GM21619 (cell line): ENCODE results near the gene CYP8B1.

Source experiments
- ATAC-seq: cut with Tn5 transposase; IDR thresholded peaks from one replicate; pipeline ENCODE4 v1.9.1; 2021; ENCODE audit not compliant: unreplicated experiment

CYP8B1 gene, protein sequence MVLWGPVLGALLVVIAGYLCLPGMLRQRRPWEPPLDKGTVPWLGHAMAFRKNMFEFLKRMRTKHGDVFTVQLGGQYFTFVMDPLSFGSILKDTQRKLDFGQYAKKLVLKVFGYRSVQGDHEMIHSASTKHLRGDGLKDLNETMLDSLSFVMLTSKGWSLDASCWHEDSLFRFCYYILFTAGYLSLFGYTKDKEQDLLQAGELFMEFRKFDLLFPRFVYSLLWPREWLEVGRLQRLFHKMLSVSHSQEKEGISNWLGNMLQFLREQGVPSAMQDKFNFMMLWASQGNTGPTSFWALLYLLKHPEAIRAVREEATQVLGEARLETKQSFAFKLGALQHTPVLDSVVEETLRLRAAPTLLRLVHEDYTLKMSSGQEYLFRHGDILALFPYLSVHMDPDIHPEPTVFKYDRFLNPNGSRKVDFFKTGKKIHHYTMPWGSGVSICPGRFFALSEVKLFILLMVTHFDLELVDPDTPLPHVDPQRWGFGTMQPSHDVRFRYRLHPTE

DNA sequence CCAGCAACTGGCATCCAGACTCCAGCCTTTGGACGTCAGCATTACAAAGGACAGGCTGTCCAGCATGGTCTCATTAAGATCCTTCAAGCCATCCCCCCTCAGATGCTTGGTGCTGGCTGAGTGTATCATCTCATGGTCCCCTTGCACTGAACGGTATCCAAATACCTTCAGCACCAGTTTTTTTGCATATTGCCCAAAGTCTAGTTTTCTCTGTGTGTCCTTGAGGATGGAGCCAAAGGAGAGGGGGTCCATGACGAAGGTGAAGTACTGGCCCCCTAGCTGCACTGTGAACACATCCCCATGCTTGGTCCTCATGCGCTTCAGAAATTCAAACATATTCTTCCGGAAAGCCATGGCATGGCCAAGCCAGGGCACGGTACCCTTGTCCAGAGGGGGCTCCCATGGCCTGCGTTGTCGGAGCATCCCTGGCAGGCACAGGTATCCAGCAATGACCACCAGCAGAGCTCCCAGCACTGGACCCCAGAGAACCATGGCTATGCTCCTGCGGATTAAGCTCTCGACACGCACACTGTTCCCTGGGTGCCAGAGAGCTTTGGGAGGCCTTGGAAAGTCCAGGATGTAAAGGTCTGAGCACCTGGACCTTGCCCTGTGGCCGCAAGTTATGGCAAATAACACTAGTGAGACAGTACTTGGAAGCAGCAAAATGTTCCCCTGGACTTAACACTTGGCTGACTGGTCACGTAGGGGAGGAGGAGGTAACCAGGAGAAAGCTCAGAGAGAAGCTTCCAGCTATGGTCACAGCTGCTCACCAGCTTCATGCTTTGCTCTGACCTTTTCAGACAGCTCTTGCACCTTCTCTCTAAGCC, at the start of gene CYP8B1:
CYP8B1 (minus strand) TSS at position 555 of the 827 bp plus-strand sequence; CDS start at position 492, 63 bp downstream.
- no peak for ATAC-seq

DNA sequence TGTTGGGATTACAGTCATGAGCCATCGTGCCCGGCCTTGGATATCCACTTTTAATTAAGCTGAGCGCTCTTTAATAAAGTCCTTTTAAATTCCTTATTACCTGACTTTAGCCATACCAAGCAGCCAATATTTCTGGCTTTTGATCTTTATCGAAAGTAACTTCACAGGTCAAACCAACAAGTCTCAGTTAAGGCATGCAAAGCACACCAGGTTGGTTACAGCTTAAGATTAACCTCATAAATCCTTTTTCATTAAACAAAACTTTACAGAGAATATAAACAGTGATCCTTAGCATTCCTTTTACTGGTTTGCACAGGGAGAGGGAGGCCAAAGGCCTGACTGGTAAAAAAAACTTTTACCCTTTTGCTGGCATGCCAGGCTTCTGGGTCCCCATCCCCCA, 47.9 kb upstream of the CYP8B1 start:
- ATAC-seq = no peak

- no peak for ATAC-seq
Measured at GRCh38 chr3:42914771-42915515, 39.3 kb upstream of the CYP8B1 start.

- ATAC-seq = no peak
Measured at GRCh38 chr3:42911551-42911950, 35.9 kb upstream of the CYP8B1 start.

GRCh38 chr3:42908675-42909074, 33.0 kb upstream of the CYP8B1 start:
- no peak for ATAC-seq

DNA sequence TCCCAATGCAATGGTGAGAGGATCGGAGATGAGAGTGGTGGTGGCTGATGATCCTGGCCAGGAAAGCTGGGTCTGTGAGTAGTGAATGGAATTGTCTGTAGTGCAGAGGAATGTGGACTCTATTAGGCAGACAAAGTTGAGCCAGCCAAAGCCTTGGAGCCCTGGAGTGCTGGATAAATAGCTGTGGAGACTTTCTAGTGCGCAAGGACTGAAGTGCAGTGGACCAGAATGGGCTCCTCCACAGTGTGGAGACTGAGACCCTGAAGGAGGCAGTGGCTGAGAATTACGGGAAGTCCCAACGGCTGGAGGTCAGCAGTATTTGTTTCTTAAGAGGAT, 31.1 kb upstream of the CYP8B1 start:
- no peak for ATAC-seq

- ATAC-seq = no peak
Measured at GRCh38 chr3:42906070-42906847, 30.6 kb upstream of the CYP8B1 start, which contains the start of gene ZNF662. ZNF662 (plus strand) TSS chr3:42906142; CDS start chr3:42908115, 1,973 bp downstream.

GRCh38 chr3:42905740-42906069, 30.0 kb upstream of the CYP8B1 start:
- no peak for ATAC-seq

GRCh38 chr3:42904076-42904475, 28.4 kb upstream of the CYP8B1 start:
- ATAC-seq = no peak

DNA sequence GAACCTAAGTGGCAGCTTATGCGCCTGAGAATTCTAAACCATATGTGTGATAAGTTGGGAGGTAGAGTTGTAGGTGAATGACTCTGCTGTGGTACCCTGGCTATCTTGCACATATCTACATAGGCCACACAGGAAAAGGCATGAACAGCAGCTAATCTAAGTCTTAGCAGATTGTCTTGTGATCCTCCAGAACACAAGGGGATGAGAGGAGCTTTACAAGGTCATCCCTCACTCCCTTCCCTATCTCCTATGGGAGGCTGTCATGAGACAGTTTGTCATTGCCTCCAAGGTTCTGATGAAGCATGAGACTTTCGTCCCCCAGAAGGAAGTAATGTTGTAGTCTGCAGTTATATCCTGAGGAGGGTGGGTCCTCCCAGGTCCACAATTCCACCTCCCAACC, 26.6 kb upstream of the CYP8B1 start:
- no peak for ATAC-seq

DNA sequence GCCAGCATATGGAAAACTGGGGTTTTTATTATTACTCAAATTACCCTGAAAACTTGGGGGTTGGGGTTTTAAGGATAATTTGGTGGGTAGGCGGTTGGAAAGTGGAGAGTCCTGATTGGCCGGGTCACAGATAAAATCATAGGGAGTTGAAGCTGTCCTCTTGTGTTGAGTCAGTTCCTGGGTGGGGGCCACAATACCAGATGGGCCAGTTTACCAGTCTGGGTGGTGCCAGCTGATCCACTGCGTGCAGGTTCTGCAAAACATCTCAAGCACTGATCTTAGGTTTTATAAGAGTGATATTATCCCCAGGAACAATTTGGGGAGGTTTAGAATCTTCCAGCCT, 25.4 kb upstream of the CYP8B1 start:
- no peak for ATAC-seq

DNA sequence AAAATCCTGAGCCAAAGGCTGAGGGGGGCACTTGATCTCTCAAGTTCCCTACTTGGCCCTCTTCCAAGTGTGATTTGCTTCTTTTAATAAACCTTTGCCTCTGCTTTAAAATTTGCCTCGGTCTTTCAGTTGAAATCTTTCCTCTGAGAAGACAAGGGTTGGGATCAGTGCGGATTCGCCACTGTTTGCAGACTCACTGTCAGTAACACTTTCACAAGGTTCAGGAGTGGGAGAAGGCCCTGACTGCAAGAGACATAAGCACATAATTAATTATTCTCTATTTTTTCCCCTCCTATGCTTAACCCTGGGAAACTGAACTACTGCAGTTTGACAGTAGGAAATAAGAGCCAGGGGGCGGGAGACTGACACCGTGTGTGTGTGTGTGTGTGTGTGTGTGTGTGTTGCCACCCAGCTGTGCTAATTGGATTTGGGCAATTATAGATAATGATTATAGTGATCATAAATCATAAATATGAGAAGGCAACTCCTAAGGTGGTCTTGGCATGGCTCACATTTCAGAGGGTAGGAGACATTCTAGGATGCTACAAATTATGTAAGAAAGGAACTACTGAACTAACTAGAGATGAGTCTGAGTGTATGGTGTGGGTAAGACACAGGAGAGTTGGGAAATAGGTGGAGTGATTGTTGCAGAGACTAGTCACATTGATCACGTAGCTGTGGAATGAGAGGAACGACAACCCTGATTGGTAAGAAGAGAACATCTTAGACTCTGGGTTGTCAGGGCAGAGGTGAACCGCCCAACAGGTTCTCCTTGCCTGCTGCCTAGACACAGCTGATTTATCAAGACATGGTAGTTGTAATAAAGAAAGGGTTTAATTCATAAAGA, 24.8 kb upstream of the CYP8B1 start:
- no peak for ATAC-seq

- ATAC-seq = no peak
Measured at GRCh38 chr3:42898896-42899675, 23.4 kb upstream of the CYP8B1 start.

DNA sequence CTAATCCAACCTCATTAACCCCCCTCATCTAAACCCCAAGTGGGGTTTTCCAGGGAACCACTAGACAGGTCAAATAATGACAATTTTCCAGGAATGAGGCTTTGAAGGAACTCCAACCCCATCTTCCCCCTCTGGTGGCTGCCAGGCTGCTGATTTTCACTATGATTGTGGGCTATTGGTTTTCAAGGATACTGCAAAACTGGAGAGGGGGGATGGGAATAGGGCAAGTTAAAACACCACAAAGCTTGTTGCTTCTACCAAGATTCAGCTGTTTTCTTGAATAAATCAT, 19.8 kb upstream of the CYP8B1 start:
- no peak for ATAC-seq

GRCh38 chr3:42894698-42895579, 19.3 kb upstream of the CYP8B1 start:
- no peak for ATAC-seq

- ATAC-seq = no peak
Measured at GRCh38 chr3:42892807-42893206, 17.1 kb upstream of the CYP8B1 start.

DNA sequence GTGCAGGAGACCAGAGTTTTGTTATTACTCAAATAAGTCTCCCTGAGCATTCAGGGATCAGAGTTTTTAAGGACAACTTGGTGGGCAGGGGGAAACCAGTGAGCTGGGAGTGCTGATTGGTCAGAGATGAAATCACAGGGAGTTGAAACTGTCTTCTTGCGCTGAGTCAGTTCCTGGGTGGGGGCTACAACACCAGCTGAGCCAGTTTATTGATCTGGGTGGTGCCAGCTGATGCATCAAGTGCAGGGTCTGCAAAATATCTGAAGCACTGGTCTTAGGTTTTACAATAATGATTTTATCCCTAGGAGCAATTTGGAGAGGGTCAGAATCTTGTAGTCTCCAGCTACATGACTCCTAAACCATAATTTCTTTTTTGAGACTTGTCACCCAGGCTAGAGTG, 16.5 kb upstream of the CYP8B1 start:
- ATAC-seq = no peak

GRCh38 chr3:42891042-42891441, 15.4 kb upstream of the CYP8B1 start:
- ATAC-seq = no peak
